GM23338 (cell line): Measurements from ENCODE around the gene RBKS. TPM values are rescaled to one million over a fixed set of nuclear protein-coding genes. Genes with fewer than 3 reads are reported as not detected.

ENCODE experiments used
- ATAC-seq: fragments of 200-7000 bp; cut with Tn5 transposase; 3 replicates; pipeline ENCODE4 v1.9.1; 2020
- DNase-seq: peaks from one replicate; pipeline ENCODE4 v3.0.0-alpha.2; 2015; ENCODE audit warnings: low spot score
- H2AFZ ChIP-seq: fragments of 200-600 bp; sonication (generic); 2 replicates; pipeline ENCODE4 v1.8.0; 2016; ENCODE audit warnings: antibody characterized with exemption, mild to moderate bottlenecking, moderate library complexity
- H3F3A ChIP-seq: fragments of 200-600 bp; sonication (generic); replicated peaks from 2 replicates; pipeline ENCODE4 v1.8.0; 2017; ENCODE audit warnings: antibody characterized with exemption, mixed run types, low read depth
- H3K27ac ChIP-seq: fragments of 200-600 bp; sonication (generic); 2 replicates; pipeline ENCODE4 v1.6.1; 2016; ENCODE audit warnings: low read depth
- H3K27me3 ChIP-seq: fragments of 200-600 bp; sonication (generic); 2 replicates; pipeline ENCODE4 v1.8.0; 2016; ENCODE audit warnings: mild to moderate bottlenecking, mixed run types, moderate library complexity; ENCODE audit not compliant: insufficient read depth
- H3K36me3 ChIP-seq: fragments of 200-600 bp; sonication (generic); 2 replicates; pipeline ENCODE4 v1.8.0; 2016; ENCODE audit warnings: mild to moderate bottlenecking; ENCODE audit not compliant: insufficient read depth
- H3K4me1 ChIP-seq: fragments of 200-600 bp; sonication (generic); 2 replicates; pipeline ENCODE4 v1.8.0; 2016; ENCODE audit warnings: mild to moderate bottlenecking, moderate library complexity; ENCODE audit not compliant: insufficient read depth
- H3K4me2 ChIP-seq: fragments of 200-600 bp; sonication (generic); 2 replicates; pipeline ENCODE4 v1.7.1; 2017; ENCODE audit warnings: mixed run types
- H3K4me3 ChIP-seq: fragments of 200-600 bp; sonication (generic); 2 replicates; pipeline ENCODE4 v1.6.1; 2016; ENCODE audit warnings: mixed run types
- H3K79me2 ChIP-seq: fragments of 200-600 bp; sonication (generic); replicated peaks from 2 replicates; pipeline ENCODE4 v1.8.0; 2017; ENCODE audit warnings: mild to moderate bottlenecking; ENCODE audit not compliant: insufficient read depth
- H3K9me2 ChIP-seq: fragments of 200-600 bp; sonication (generic); 2 replicates; pipeline ENCODE4 v1.8.0; 2017; ENCODE audit not compliant: insufficient read depth
- H4K20me1 ChIP-seq: fragments of 200-600 bp; sonication (generic); replicated peaks from 2 replicates; pipeline ENCODE4 v1.8.0; 2017; ENCODE audit warnings: mild to moderate bottlenecking; ENCODE audit not compliant: insufficient read depth
- H3K27ac Mint-ChIP-seq: 2 replicates; pipeline ENCODE4 v1.8.0; 2020; ENCODE audit warnings: inconsistent platforms, mild to moderate bottlenecking, moderate library complexity, mixed read lengths
- H3K27me3 Mint-ChIP-seq: 3 replicates; pipeline ENCODE4 v1.8.0; 2022; ENCODE audit warnings: low read depth, mild to moderate bottlenecking, moderate library complexity, mixed read lengths, inconsistent platforms; ENCODE audit not compliant: insufficient read depth, poor library complexity
- H3K36me3 Mint-ChIP-seq: 3 replicates; pipeline ENCODE4 v1.8.0; 2021; ENCODE audit warnings: low read depth, mild to moderate bottlenecking, inconsistent platforms, moderate library complexity, mixed read lengths
- H3K4me1 Mint-ChIP-seq: 3 replicates; pipeline ENCODE4 v1.8.0; 2020; ENCODE audit warnings: mild to moderate bottlenecking, inconsistent platforms, mixed read lengths
- H3K4me3 Mint-ChIP-seq: 3 replicates; pipeline ENCODE4 v1.8.0; 2021; ENCODE audit warnings: moderate library complexity, mild to moderate bottlenecking, inconsistent platforms, mixed read lengths
- H3K9me3 Mint-ChIP-seq: 3 replicates; pipeline ENCODE4 v1.8.0; 2020; ENCODE audit warnings: moderate library complexity, mild to moderate bottlenecking, inconsistent platforms, mixed read lengths
- CREB1 ChIP-seq: fragments of 250-450 bp; sonication (Bioruptor Pico); IDR thresholded peaks from 2 replicates; pipeline ENCODE4 v1.5.0; 2020; ENCODE audit warnings: low read depth, mild to moderate bottlenecking, moderate library complexity
- ETS1 ChIP-seq: IDR thresholded peaks from 2 replicates; pipeline ENCODE4 v1.6.1; 2016; ENCODE audit warnings: antibody characterized with exemption
- EZH2 ChIP-seq: fragments of 200-600 bp; sonication (generic); IDR thresholded peaks from one replicate; pipeline ENCODE4 v1.8.0; 2017; ENCODE audit warnings: antibody characterized with exemption, mild to moderate bottlenecking, low read depth; ENCODE audit not compliant: unreplicated experiment
- ZNF114 ChIP-seq: fragments of 250-450 bp; sonication (Bioruptor Pico); IDR thresholded peaks from 2 replicates; pipeline ENCODE4 v1.5.0; 2020; ENCODE audit warnings: mild to moderate bottlenecking, moderate library complexity
- ZNF331 ChIP-seq: fragments of 250-450 bp; sonication (Bioruptor Pico); IDR thresholded peaks from 2 replicates; pipeline ENCODE4 v1.5.0; 2020; ENCODE audit warnings: low read depth, mild to moderate bottlenecking, moderate library complexity
- polyA plus RNA-seq: library from polyadenylated mRNA; unstranded; fragments of >200 nt; fragmentation: Nextera tagmentation; extraction: Ambion mirVana; gene quantifications from 2 replicates; pipeline ENCODE4 v1.2.1, GENCODE V29; 2016
- total RNA-seq: library from RNA; depleted of rRNA; stranded (reverse); fragments of >200 nt; shearing (Covaris generic); gene quantifications from 2 replicates; pipeline ENCODE4 v1.2.3, GENCODE V29; 2014
- TF ChIP-seq, protein P1 (sequence below): IDR thresholded peaks from one replicate; pipeline ENCODE4 v1.6.1; 2018; ENCODE audit warnings: antibody characterized with exemption; ENCODE audit not compliant: unreplicated experiment
- TF ChIP-seq, protein P2 (sequence below), 2 experiments: fragments of 200-600 bp in 1 of 2; sonication (generic) in 1 of 2; conservative IDR thresholded peaks; 2 replicates each; pipeline versions ENCODE4 v1.5.1 to v1.6.1; 2016 to 2017; ENCODE audit warnings: antibody characterized with exemption in 2 of 2, low read depth in 2 of 2, mild to moderate bottlenecking in 2 of 2, moderate library complexity in 1 of 2

Gene RBKS
- total and polyA plus RNA-seq, 2 experiments from 2014 or later: 1.3 to 1.5 TPM

- no peak for TF ChIP-seq EZH2
- no peak for TF ChIP-seq ZNF114 (CRISPR knock-in tag)
- TF ChIP-seq CREB1 (CRISPR knock-in tag): no peak
- TF ChIP-seq, protein P1, sequence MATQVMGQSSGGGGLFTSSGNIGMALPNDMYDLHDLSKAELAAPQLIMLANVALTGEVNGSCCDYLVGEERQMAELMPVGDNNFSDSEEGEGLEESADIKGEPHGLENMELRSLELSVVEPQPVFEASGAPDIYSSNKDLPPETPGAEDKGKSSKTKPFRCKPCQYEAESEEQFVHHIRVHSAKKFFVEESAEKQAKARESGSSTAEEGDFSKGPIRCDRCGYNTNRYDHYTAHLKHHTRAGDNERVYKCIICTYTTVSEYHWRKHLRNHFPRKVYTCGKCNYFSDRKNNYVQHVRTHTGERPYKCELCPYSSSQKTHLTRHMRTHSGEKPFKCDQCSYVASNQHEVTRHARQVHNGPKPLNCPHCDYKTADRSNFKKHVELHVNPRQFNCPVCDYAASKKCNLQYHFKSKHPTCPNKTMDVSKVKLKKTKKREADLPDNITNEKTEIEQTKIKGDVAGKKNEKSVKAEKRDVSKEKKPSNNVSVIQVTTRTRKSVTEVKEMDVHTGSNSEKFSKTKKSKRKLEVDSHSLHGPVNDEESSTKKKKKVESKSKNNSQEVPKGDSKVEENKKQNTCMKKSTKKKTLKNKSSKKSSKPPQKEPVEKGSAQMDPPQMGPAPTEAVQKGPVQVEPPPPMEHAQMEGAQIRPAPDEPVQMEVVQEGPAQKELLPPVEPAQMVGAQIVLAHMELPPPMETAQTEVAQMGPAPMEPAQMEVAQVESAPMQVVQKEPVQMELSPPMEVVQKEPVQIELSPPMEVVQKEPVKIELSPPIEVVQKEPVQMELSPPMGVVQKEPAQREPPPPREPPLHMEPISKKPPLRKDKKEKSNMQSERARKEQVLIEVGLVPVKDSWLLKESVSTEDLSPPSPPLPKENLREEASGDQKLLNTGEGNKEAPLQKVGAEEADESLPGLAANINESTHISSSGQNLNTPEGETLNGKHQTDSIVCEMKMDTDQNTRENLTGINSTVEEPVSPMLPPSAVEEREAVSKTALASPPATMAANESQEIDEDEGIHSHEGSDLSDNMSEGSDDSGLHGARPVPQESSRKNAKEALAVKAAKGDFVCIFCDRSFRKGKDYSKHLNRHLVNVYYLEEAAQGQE: no peak
Observed at GRCh38 chr2:27852691-27853090, 37.5 kb downstream of the RBKS start.

DNA sequence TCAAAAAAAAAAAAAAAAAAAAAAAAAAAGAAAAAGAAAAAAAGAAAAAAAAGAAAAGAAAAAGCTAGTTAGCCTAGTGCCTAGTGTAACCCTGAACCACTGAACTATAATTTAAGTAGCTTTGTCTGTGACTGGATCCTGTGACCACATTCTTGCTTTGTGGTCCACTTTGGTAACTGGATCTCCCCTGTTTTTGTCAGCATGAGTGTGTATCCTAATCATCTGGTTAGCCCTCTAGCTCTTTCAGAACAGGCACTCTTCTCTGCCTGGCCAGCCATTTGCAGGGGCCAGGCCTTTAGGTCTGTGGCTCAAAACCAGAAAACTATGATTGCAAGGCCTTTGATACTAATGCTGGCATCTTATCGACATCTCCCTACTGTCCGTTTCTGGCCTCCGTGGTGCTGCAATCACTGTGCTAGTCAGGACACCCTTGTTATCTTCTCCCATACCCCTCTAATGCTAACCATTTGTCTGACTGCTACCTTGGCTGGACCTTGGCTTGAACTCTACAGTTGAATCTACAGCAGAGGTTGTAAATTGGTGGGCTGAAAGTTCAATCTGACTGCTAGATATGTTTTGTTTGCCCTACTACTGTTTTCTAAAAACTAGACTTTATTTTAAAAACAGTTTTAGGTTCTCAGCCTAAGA is 40.5 kb downstream of the RBKS start:
- peaks cover 3% of the 10 kb centered on the region; the same call in 1 of the 3 replicates for H3K9me3 Mint-ChIP-seq
- Histone ChIP-seq H3K27ac (no peak overlapping the region), H4K20me1 (no peaks in the 10 kb centered on the region), H3K4me1 (no peaks in the 10 kb centered on the region), H3K4me3 (no peak overlapping the region), H3K9me2 (no peaks in the 10 kb centered on the region), H3K36me3 (no peaks in the 10 kb centered on the region), H3K27me3 (no peaks in the 10 kb centered on the region), H2AFZ (no peak overlapping the region), H3K4me2 (no peak overlapping the region), H3F3A (no peaks in the 10 kb centered on the region), H3K79me2 (no peaks in the 10 kb centered on the region)
- H3K27ac Mint-ChIP-seq: no peak overlapping the region
- ATAC-seq (no peak), DNase-seq (no peak)
- no peaks in the 10 kb centered on the region for H3K27me3 Mint-ChIP-seq
- H3K4me3 Mint-ChIP-seq: no peak overlapping the region
- H3K36me3 Mint-ChIP-seq: no peaks in the 10 kb centered on the region
- H3K4me1 Mint-ChIP-seq: no peaks in the 10 kb centered on the region
- TF ChIP-seq CREB1 (CRISPR knock-in tag): no peak
- TF ChIP-seq, protein P2, sequence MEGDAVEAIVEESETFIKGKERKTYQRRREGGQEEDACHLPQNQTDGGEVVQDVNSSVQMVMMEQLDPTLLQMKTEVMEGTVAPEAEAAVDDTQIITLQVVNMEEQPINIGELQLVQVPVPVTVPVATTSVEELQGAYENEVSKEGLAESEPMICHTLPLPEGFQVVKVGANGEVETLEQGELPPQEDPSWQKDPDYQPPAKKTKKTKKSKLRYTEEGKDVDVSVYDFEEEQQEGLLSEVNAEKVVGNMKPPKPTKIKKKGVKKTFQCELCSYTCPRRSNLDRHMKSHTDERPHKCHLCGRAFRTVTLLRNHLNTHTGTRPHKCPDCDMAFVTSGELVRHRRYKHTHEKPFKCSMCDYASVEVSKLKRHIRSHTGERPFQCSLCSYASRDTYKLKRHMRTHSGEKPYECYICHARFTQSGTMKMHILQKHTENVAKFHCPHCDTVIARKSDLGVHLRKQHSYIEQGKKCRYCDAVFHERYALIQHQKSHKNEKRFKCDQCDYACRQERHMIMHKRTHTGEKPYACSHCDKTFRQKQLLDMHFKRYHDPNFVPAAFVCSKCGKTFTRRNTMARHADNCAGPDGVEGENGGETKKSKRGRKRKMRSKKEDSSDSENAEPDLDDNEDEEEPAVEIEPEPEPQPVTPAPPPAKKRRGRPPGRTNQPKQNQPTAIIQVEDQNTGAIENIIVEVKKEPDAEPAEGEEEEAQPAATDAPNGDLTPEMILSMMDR (conservative IDR thresholded peaks at IDR 0.05; ENCODE audit: low read depth in 2 of 2): no peak
- TF ChIP-seq, protein P1: no peak
- no peak for TF ChIP-seq ZNF331 (CRISPR knock-in tag)
- TF ChIP-seq ETS1: no peak

More at GRCh38 chr2:27852691-27853090, 37.5 kb downstream of the RBKS start:
- Histone ChIP-seq H3K27me3 (no peaks in the 10 kb centered on the region), H3K9me2 (0 out of 2 replicates have a peak, but pooled peaks cover 6% of the 10 kb centered on the region), H3K27ac (no peak overlapping the region), H3K36me3 (no peaks in the 10 kb centered on the region), H3K4me3 (no peak overlapping the region), H3K4me2 (no peak overlapping the region), H2AFZ (no peak overlapping the region), H4K20me1 (no peaks in the 10 kb centered on the region), H3F3A (no peaks in the 10 kb centered on the region), H3K4me1 (no peaks in the 10 kb centered on the region), H3K79me2 (no peaks in the 10 kb centered on the region)
- H3K27ac Mint-ChIP-seq: no peak overlapping the region
- ATAC-seq (no peak), DNase-seq (no peak)
- H3K36me3 Mint-ChIP-seq: no peaks in the 10 kb centered on the region
- H3K27me3 Mint-ChIP-seq: no peaks in the 10 kb centered on the region
- peaks cover 23% of the 10 kb centered on the region; the same call in 2 of the 3 replicates for H3K9me3 Mint-ChIP-seq
- H3K4me1 Mint-ChIP-seq: no peaks in the 10 kb centered on the region
- H3K4me3 Mint-ChIP-seq: no peak overlapping the region
